GM18951 (cell line): Measurements from ENCODE around the gene OR9A4.

Experiments
- POLR2A ChIP-seq: IDR thresholded peaks from 4 replicates; pipeline ENCODE4 v1.6.1; 2011; ENCODE audit warnings: mild to moderate bottlenecking; ENCODE audit not compliant: insufficient read length, insufficient read depth; ENCODE audit errors: extremely low read depth
- in situ Hi-C: fragments of 300-500 bp; cut with MboI; formaldehyde crosslinking; loops from one replicate; pipeline ENCODE4 v1.12.0; 2022; ENCODE audit warnings: low sequenced_read_pairs, mixed read lengths, inconsistent platforms; ENCODE audit not compliant: unreplicated experiment

Gene OR9A4

GRCh38 chr7:141915565-141915964, 634 bp upstream of the OR9A4 start:
- in situ Hi-C loops = no loop called here
- TF ChIP-seq POLR2A = no peak

GRCh38 chr7:141920281-141920680, 4.1 kb downstream of the OR9A4 start:
- in situ Hi-C loops = no loop called here
- TF ChIP-seq POLR2A = no peak

- in situ Hi-C loops = no loop called here
- no peak for TF ChIP-seq POLR2A
Observed at GRCh38 chr7:141928146-141928844, 12.1 kb downstream of the OR9A4 start.

- no peak for TF ChIP-seq POLR2A
- in situ Hi-C loops = no loop called here
Observed at GRCh38 chr7:141928845-141929195, 12.6 kb downstream of the OR9A4 start.

GRCh38 chr7:141930211-141930610, 14.0 kb downstream of the OR9A4 start:
- no peak for TF ChIP-seq POLR2A
- in situ Hi-C loops = no loop called here

GRCh38 chr7:141941075-141941474, 24.9 kb downstream of the OR9A4 start:
- TF ChIP-seq POLR2A = no peak
- in situ Hi-C loops = no loop called here

GRCh38 chr7:141943846-141944245, 27.6 kb downstream of the OR9A4 start:
- TF ChIP-seq POLR2A = no peak
- in situ Hi-C loops = no loop called here

- no peak for TF ChIP-seq POLR2A
- in situ Hi-C loops = no loop called here
Observed at GRCh38 chr7:141944811-141945210, 28.6 kb downstream of the OR9A4 start.

GRCh38 chr7:141945356-141945755, 29.2 kb downstream of the OR9A4 start:
- no peak for TF ChIP-seq POLR2A
- in situ Hi-C loops = no loop called here

- TF ChIP-seq POLR2A = no peak
- in situ Hi-C loops = no loop called here
Observed at GRCh38 chr7:141946796-141947195, 30.6 kb downstream of the OR9A4 start, which contains the start of gene CLEC5A. CLEC5A (minus strand) TSS chr7:141946974; CDS start chr7:141946292, 682 bp downstream.

- in situ Hi-C loops = no loop called here
Observed at GRCh38 chr7:141949021-141949420, 32.8 kb downstream of the OR9A4 start.

GRCh38 chr7:141949451-141949850, 33.3 kb downstream of the OR9A4 start:
- in situ Hi-C loops = no loop called here

More at GRCh38 chr7:141949021-141949420, 32.8 kb downstream of the OR9A4 start:
- no peak for TF ChIP-seq POLR2A

GRCh38 chr7:141949911-141950310, 33.7 kb downstream of the OR9A4 start:
- TF ChIP-seq POLR2A = no peak
- in situ Hi-C loops = no loop called here

More at GRCh38 chr7:141949451-141949850, 33.3 kb downstream of the OR9A4 start:
- no peak for TF ChIP-seq POLR2A

GRCh38 chr7:141950806-141951205, 34.6 kb downstream of the OR9A4 start:
- in situ Hi-C loops = no loop called here
- no peak for TF ChIP-seq POLR2A
